Activated T-helper 1 cell treated with Interleukin-2 at 50 U/mL for 16 hours (primary cell): ENCODE data around the gene NFIA.

Experiments used
- DNase-seq: peaks from one replicate; pipeline ENCODE4 v3.0.0-alpha.2; 2020; ENCODE audit warnings: low read depth

The NFIA gene

GRCh38 chr1:61397935-61398334 lies 315.6 kb downstream of the NFIA start:
- DNase-seq, result no peak

- DNase-seq, result no peak
Observed at GRCh38 chr1:61399199-61399598, 316.8 kb downstream of the NFIA start.

GRCh38 chr1:61400131-61400770 lies 317.9 kb downstream of the NFIA start:
- DNase-seq, result no peak

GRCh38 chr1:61400997-61401396 lies 318.6 kb downstream of the NFIA start:
- no peak for DNase-seq

GRCh38 chr1:61403679-61404596 lies 321.6 kb downstream of the NFIA start:
- no peak for DNase-seq

- DNase-seq, result no peak
Observed at GRCh38 chr1:61404597-61405376, 322.4 kb downstream of the NFIA start.

- no peak for DNase-seq
Observed at GRCh38 chr1:61406467-61406866, 324.1 kb downstream of the NFIA start.

- no peak for DNase-seq
Observed at GRCh38 chr1:61412601-61413000, 330.2 kb downstream of the NFIA start.

GRCh38 chr1:61419196-61419595 lies 336.8 kb downstream of the NFIA start:
- no peak for DNase-seq

GRCh38 chr1:61419657-61420056 lies 337.3 kb downstream of the NFIA start:
- no peak for DNase-seq

- DNase-seq, result no peak
Observed at GRCh38 chr1:61420243-61420642, 337.9 kb downstream of the NFIA start.

- no peak for DNase-seq
Observed at GRCh38 chr1:61420909-61421835, 338.8 kb downstream of the NFIA start.

GRCh38 chr1:61423643-61424042 lies 341.3 kb downstream of the NFIA start:
- DNase-seq, result no peak

GRCh38 chr1:61424382-61424781 lies 342.0 kb downstream of the NFIA start:
- DNase-seq, result no peak

GRCh38 chr1:61425040-61425439 lies 342.7 kb downstream of the NFIA start:
- no peak for DNase-seq

GRCh38 chr1:61426254-61426653 lies 343.9 kb downstream of the NFIA start:
- no peak for DNase-seq

- DNase-seq, result no peak
Observed at GRCh38 chr1:61426885-61427284, 344.5 kb downstream of the NFIA start.

GRCh38 chr1:61427510-61427909 lies 345.1 kb downstream of the NFIA start:
- no peak for DNase-seq

- DNase-seq, result no peak
Observed at GRCh38 chr1:61428146-61428545, 345.8 kb downstream of the NFIA start.

GRCh38 chr1:61432616-61433388 lies 350.4 kb downstream of the NFIA start:
- DNase-seq, result no peak

- DNase-seq, result no peak
Observed at GRCh38 chr1:61433646-61434045, 351.3 kb downstream of the NFIA start.
